ENCODE data around the gene SLC17A5.

Gene SLC17A5

DNA sequence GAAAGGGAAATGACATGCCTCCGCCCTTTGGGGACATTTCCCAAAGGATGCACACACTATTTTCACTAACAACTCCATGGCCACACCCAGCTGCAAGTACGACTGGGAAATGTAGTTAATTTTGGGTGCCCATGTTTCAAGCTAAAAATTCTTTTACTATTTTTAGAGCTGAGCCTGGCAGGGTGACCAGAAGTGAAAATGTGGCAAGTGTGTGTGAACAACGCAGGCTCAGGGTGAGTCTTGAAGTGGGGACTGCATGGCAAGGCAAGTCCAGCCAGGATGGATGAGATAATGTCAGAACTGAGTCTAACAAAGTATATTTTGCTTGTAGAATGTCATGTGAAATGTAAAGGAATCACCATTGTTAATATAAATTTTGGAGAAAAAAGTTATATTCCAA, 25.2 kb upstream of the SLC17A5 start:
- no peaks in the 10 kb centered on the region for H3K36me3 ChIP-seq (ENCODE audit: insufficient read depth)
- H3K4me3 ChIP-seq (IDR thresholded peaks at IDR 0.05; ENCODE audit: insufficient read depth, low read depth, low read length) = no peak overlapping the region
- no peaks in the 10 kb centered on the region for H3K79me2 ChIP-seq (ENCODE audit: insufficient read depth, low read depth)
- peak overlapping the region; percentile 38; the same call in 1 of the 2 replicates for H2AFZ ChIP-seq (ENCODE audit: low read depth)
- peaks cover 11% of the 10 kb centered on the region for H3K4me1 ChIP-seq (ENCODE audit: low read depth, poor library complexity, severe bottlenecking)
- H4K20me1 ChIP-seq (ENCODE audit: insufficient read depth) = no peaks in the 10 kb centered on the region
- no peak overlapping the region for H3K27ac ChIP-seq
- H3K27me3 ChIP-seq (ENCODE audit: insufficient read depth, low read depth) = no peaks in the 10 kb centered on the region
- H3K4me2 ChIP-seq = no peak overlapping the region
- TF ChIP-seq, protein P1, sequence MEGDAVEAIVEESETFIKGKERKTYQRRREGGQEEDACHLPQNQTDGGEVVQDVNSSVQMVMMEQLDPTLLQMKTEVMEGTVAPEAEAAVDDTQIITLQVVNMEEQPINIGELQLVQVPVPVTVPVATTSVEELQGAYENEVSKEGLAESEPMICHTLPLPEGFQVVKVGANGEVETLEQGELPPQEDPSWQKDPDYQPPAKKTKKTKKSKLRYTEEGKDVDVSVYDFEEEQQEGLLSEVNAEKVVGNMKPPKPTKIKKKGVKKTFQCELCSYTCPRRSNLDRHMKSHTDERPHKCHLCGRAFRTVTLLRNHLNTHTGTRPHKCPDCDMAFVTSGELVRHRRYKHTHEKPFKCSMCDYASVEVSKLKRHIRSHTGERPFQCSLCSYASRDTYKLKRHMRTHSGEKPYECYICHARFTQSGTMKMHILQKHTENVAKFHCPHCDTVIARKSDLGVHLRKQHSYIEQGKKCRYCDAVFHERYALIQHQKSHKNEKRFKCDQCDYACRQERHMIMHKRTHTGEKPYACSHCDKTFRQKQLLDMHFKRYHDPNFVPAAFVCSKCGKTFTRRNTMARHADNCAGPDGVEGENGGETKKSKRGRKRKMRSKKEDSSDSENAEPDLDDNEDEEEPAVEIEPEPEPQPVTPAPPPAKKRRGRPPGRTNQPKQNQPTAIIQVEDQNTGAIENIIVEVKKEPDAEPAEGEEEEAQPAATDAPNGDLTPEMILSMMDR (conservative IDR thresholded peaks at IDR 0.05; ENCODE audit: low read depth, low read length) = no peak
- no peak overlapping the region for H3K9ac ChIP-seq

DNA sequence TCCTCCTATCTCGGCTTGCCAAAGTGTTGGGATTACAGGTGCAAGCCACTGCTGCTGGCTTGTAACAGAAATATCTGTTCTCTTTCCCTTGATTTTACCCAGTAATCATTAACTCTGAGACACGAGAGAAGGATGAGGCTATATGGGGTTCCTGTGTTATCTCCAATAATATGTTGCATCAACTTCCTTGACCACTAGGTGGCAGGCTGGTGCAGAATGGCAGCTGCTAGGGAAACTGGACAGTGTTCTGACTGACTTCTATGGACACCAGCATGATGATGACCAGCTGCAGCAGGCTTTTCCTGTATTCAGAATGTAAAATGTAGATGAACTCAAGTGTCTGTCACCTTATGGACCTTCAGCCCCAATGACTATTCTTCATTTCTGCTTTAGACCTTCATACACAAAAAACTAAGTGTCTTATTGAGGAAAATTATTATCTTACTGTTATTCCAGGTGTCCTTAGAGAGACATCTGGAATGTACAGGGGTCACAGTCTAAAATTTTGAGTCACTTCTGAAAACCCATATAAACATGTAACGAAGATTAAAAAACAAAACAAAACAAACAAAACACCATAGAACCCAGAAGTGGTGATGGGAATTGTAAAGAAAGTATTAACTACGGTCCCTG, 21.8 kb upstream of the SLC17A5 start:
- H4K20me1 ChIP-seq (ENCODE audit: insufficient read depth) = no peaks in the 10 kb centered on the region
- no peak overlapping the region for H3K27ac ChIP-seq
- H3K4me1 ChIP-seq (ENCODE audit: low read depth, poor library complexity, severe bottlenecking) = peaks cover 11% of the 10 kb centered on the region
- H3K9ac ChIP-seq = no peak overlapping the region
- TF ChIP-seq, protein P1 (conservative IDR thresholded peaks at IDR 0.05; ENCODE audit: low read depth, low read length) = peak; percentile 96
- H3K79me2 ChIP-seq (ENCODE audit: insufficient read depth, low read depth) = no peaks in the 10 kb centered on the region
- no peak overlapping the region for H3K4me3 ChIP-seq (IDR thresholded peaks at IDR 0.05; ENCODE audit: insufficient read depth, low read depth, low read length)
- no peaks in the 10 kb centered on the region for H3K36me3 ChIP-seq (ENCODE audit: insufficient read depth)
- H2AFZ ChIP-seq (ENCODE audit: low read depth) = no peak overlapping the region
- no peaks in the 10 kb centered on the region for H3K27me3 ChIP-seq (ENCODE audit: insufficient read depth, low read depth)
- H3K4me2 ChIP-seq = no peak overlapping the region

DNA sequence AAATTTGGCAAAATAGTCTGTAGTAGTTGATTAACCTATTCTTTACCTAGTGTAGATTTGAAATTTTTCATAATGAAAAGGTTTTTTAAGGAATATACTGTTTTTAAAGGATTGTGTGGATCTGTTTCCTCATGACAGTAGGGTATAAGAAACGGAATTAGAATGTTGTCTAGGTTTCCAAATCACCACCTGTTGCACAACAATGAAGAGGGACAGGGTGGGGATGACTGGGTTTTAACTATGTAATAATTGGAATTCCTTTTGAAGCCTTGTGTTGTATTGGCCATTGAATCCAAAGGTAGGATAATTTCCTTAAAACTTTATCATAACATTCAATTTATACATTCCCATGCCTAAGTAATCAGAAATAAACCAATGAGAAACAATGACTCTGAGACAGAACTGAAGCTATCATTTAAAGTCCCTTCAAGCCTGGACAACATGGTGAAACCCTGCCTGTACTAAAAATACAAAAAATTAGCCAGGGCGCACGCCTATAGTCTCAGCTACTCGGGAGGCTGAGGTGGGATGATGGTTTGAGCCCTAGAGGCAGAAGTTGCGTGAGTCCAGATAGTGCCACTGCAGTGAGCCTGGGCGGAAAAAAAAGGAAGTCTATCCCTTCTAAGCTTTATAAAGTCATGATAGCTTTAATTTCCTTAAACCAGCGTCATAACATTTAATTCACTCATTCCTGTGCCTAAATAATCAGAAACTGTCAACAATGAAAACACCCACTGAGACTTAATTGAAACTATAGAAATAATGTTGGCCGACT, 18.3 kb upstream of the SLC17A5 start:
- H4K20me1 ChIP-seq (ENCODE audit: insufficient read depth) = no peaks in the 10 kb centered on the region
- TF ChIP-seq, protein P1 (conservative IDR thresholded peaks at IDR 0.05; ENCODE audit: low read depth, low read length) = no peak
- H3K36me3 ChIP-seq (ENCODE audit: insufficient read depth) = no peaks in the 10 kb centered on the region
- no peak overlapping the region for H3K9ac ChIP-seq
- H2AFZ ChIP-seq (ENCODE audit: low read depth) = no peak overlapping the region
- no peak overlapping the region for H3K4me3 ChIP-seq (IDR thresholded peaks at IDR 0.05; ENCODE audit: insufficient read depth, low read depth, low read length)
- H3K27ac ChIP-seq = no peak overlapping the region
- no peaks in the 10 kb centered on the region for H3K4me1 ChIP-seq (ENCODE audit: low read depth, poor library complexity, severe bottlenecking)
- H3K4me2 ChIP-seq = no peak overlapping the region
- no peaks in the 10 kb centered on the region for H3K27me3 ChIP-seq (ENCODE audit: insufficient read depth, low read depth)
- H3K79me2 ChIP-seq (ENCODE audit: insufficient read depth, low read depth) = no peaks in the 10 kb centered on the region

DNA sequence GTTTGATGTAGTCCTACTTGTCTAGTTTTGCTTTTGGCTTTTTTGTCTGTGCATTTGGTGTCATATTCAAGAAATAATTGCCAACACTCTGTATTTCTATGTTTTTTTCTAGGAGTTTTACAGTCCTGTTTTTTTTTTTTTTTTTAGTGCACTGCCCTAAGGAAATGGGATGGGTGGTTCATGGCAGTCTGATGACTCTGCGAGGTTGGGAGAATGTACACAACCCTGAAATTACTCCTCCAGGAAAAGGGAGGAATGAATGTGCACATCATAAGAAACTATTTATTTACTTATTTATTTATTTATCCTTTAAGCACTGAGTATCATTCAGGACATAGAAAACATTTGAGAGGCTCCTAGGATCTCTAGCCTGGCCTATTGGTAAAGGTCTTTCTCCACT, 15.2 kb upstream of the SLC17A5 start:
- H3K4me2 ChIP-seq = no peak overlapping the region
- H3K4me3 ChIP-seq (IDR thresholded peaks at IDR 0.05; ENCODE audit: insufficient read depth, low read depth, low read length) = no peak overlapping the region
- no peaks in the 10 kb centered on the region for H3K36me3 ChIP-seq (ENCODE audit: insufficient read depth)
- no peak overlapping the region for H3K9ac ChIP-seq
- H3K27ac ChIP-seq = no peak overlapping the region
- TF ChIP-seq, protein P1 (conservative IDR thresholded peaks at IDR 0.05; ENCODE audit: low read depth, low read length) = no peak
- no peaks in the 10 kb centered on the region for H3K4me1 ChIP-seq (ENCODE audit: low read depth, poor library complexity, severe bottlenecking)
- H3K27me3 ChIP-seq (ENCODE audit: insufficient read depth, low read depth) = no peaks in the 10 kb centered on the region
- no peaks in the 10 kb centered on the region for H4K20me1 ChIP-seq (ENCODE audit: insufficient read depth)
- H3K79me2 ChIP-seq (ENCODE audit: insufficient read depth, low read depth) = no peaks in the 10 kb centered on the region
- H2AFZ ChIP-seq (ENCODE audit: low read depth) = no peak overlapping the region
